UCSD-AML1 (cell line): Measurements from ENCODE around the gene TCEAL9.
"Not testable (repeated sequence)": the region's sequence is repeated elsewhere in the genome, so short reads cannot be mapped to it uniquely, and the experiment has no call there.

Experiments
- DNase-seq: peaks from one replicate; lab custom pipeline; 2025; ENCODE audit not compliant: unreplicated experiment; lab: John Stamatoyannopoulos, UW

TCEAL9 gene

GRCh38 chrX:103356130-103356798 is at the start of gene TCEAL9:
Gene TCEAL9 (plus strand): TSS chrX:103356506. CDS start chrX:103357685, 1,179 bp downstream.
- peak; percentile 33 for DNase-seq

DNA sequence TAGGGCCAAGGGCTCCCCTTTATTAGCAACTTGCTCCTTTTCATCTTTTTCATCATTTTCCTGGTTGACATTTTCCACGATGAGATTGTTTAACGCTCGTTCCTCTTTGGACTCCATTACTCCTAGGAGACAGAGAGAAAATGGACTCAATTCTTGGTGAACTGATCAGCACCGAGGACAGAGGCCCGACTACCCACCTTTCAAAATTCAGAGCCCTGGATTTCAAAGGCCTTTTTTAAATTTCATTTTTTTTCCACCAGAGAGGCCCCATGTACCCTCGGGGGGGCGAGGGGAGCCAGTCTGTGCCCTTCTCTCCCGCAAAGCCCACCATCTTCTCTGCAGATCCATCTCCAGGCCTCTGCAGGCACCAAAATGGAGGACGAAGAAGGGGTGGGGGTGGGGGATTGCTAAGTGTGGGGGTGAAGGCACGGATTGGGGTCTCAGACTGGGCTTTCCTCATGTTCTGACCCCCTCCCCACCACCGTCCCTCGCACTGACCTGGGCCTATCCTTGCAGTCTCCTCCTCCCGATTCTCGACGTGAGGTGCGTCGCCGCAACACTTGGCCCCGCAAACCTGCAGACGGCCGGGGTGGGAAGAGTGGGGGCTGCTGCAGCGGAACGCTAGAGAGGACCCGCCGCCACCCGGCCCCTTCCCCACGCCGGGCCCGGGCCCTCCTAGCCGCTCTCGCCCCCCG is 46.3 kb upstream of the TCEAL9 start:
- no peak for DNase-seq

GRCh38 chrX:103310555-103311398 is 45.5 kb upstream of the TCEAL9 start, which contains the start of gene BEX2:
Gene BEX2 (minus strand): TSS chrX:103310990. CDS start chrX:103309976, 1,014 bp downstream.
- no peak for DNase-seq

- no peak for DNase-seq
Observed at GRCh38 chrX:103311399-103311780, 44.9 kb upstream of the TCEAL9 start.

GRCh38 chrX:103329991-103330390 is 26.3 kb upstream of the TCEAL9 start, which contains the start of gene TCEAL7:
Gene TCEAL7 (plus strand): TSS chrX:103330239. CDS start chrX:103331404, 1,165 bp downstream.
- DNase-seq, result no peak

DNA sequence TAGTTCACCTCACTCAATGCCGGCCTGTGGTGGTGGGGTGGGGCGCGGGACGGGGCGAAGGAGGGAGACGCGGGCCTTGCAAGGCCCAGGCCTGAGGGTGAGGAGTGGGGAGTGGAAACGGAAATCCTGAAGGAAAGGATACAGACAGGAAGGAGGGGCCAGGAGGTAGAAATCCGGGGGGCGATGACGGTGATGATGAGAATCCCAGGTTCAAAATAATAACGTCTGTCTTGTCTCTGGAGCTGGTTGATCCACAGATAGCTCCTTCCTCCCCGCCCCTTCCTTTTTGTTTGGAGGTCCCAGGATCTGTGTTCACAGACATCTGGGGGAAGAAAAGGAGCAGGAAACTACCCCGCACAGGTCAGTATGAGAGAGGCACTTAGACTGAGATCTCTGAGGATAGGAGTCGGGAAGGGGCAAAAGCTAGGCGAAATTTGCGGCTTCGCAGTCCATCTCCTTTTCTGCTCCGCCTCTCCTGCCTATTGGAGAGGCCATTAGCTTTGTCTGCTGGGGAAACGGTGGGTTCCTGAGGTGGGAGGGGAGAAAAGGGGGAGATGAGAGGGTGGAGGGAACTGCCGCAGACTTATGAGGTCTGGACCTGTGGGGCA is 25.5 kb upstream of the TCEAL9 start:
- no peak for DNase-seq

DNA sequence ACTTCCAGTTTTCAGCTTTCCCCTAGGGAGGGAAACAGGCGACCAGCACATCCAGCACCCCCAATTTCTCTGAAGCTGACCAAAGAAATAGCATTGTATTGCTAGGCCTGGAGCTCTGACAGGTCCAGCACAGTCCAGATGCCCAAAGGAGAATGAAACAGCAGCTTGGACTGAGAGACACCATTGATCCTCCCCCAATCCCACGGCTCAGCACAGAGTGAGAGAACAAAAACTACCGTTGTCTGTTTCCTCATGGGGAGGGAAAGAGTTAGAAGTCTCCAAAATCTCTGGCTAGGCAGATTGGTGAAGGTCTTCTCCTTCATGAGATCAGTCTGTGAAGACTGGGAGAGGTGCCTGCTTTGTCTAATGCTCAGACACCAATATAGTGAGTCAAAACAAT is 17.6 kb upstream of the TCEAL9 start:
- DNase-seq, result no peak

DNA sequence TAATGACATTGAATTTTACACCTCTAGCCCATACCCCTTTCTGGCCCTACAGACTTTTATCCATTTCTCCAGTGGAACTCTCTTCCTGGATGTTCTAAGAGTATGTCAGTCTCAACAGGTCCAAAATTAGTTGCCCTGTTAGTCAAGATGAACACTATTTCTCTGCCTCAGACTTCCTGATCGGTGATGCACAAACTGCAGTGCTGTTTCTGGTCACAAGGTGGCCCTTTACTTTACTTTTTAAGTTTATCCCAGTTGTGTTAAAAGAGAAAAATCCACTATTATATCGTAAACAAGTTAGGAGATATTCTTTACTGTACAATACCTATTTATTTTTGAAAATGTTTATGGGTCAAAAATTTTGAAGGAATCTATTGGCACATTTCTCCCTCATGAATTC is 13.2 kb upstream of the TCEAL9 start:
- peak; percentile 18 for DNase-seq

GRCh38 chrX:103344606-103345005 is 11.7 kb upstream of the TCEAL9 start:
- DNase-seq, result no peak

- no peak for DNase-seq
Observed at GRCh38 chrX:103347682-103348397, 8.5 kb upstream of the TCEAL9 start.

DNA sequence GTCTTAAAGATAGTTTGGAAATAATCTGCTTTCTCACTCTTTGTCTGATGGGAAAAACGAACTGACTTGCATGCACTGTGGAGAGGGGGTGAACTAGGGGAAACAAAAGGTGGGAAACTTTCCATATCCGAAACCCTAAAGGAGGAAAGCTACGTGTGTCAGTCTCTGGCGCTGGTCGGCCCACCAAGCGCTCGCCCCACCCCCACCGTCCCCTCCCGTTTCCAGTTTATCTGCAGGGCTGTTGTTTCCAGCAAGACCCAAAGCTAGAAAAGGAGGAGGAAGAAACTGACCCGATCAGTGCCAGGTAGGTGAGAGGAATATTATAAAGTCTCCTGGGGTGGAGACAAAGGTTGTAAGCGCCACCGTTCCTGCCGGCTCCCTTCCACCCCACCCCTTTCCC is 552 bp downstream of the TCEAL9 start:
- DNase-seq, result peak; percentile 15

GRCh38 chrX:103357871-103358270 is 1.6 kb downstream of the TCEAL9 start:
- DNase-seq, result no peak

GRCh38 chrX:103359605-103360004 is 3.3 kb downstream of the TCEAL9 start:
- not testable (repeated sequence) for DNase-seq

- peak; percentile 41 for DNase-seq
Observed at GRCh38 chrX:103360092-103360491, 3.8 kb downstream of the TCEAL9 start.

DNA sequence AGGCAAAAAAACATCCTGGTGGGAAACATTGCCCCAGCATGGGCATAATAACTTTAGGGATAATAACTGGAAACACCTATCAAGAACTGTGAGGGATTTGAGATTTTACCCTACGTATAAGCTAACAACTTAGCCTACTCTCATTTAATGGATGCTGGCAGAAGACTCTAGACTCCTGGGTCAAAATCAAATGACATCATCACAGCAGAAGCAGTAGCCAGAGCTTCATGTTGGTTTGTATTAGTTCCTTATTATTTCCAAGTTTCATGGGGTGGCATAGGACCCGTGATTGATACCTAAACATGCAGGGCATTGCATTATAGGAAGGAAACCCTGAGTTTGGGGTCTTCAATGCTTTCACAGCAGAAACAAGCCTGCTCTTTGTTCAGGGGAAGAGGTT is 4.6 kb downstream of the TCEAL9 start:
- no peak for DNase-seq

- DNase-seq, result no peak
Observed at GRCh38 chrX:103361798-103362197, 5.5 kb downstream of the TCEAL9 start.

DNA sequence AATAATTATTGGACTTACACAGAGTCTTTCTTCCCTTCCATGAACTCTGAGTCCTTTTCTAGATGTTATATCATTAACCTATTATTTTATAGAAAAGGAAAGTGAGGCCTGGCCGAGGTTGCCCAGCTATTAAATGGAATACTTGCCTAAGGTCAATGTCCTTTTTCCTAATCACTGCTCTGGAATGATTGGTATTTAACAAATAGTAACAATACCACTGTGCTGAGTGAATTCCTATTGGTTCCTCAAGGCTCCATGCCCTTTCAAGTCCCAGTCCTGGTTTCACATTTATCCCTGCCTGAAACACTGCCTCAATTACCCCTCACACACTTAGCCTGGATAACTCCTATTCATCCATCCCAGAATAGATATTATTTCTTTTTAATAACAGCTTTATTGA is 6.2 kb downstream of the TCEAL9 start:
- DNase-seq, result no peak

- DNase-seq, result no peak
Observed at GRCh38 chrX:103363046-103363445, 6.7 kb downstream of the TCEAL9 start.

GRCh38 chrX:103367502-103367901 is 11.2 kb downstream of the TCEAL9 start:
- no peak for DNase-seq

DNA sequence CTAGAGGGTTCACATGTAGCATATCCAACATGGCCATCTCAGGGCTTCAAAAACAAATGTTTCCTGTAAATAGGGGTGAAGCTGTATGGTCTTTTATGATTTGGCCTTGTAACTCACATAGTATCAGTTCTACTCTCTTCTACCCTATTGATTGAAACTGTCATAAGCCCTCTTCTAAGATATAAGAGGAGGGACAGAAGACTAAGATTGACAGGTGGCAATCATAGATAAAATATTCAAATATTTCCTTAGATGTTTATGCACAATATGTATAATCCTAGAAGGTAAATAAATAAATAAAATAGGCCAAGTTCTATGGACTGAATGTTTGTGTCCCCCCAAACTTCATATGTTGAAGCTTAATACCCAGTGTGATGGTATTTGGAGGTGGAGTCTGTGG is 13.2 kb downstream of the TCEAL9 start:
- DNase-seq, result no peak

GRCh38 chrX:103372886-103373285 is 16.6 kb downstream of the TCEAL9 start:
- DNase-seq, result no peak
